ENCODE results near the gene S1PR5.

Gene S1PR5

GRCh38 chr19:10503002-10503789, 14.1 kb downstream of the S1PR5 start, which contains the start of gene KEAP1:
Gene KEAP1 (minus strand): TSS chr19:10503356. CDS start chr19:10500033, 3,323 bp downstream.
- TF ChIP-seq L3MBTL2 (conservative IDR thresholded peaks at IDR 0.05) (peak; percentile 95), TARDBP (IDR thresholded peaks at IDR 0.05) (no peak)
- DNase-seq (ENCODE audit: extremely low spot score), result peak; percentile 33
- CTCF ChIA-PET, result interaction anchor here (0.7 to 1.0 kb wide), 2 partner anchors 124 to 192 kb away, joined by 3 to 4 read pairs; no protein-coding TSS in a partner anchor
- POLR2A ChIA-PET, result interaction anchor here (0.6 to 1.2 kb wide), 3 partner anchors 14 to 99 kb away, joined by 3 to 4 read pairs (median 3); partner anchors contain the start of gene S1PR5

- ChIA-PET CTCF (no interaction called here), POLR2A (interaction anchor here (0.6 to 1.0 kb wide), 2 partner anchors 26 to 99 kb away, joined by 3 read pairs; no protein-coding TSS in a partner anchor)
- TF ChIP-seq FOXM1 (IDR thresholded peaks at IDR 0.05; ENCODE audit: borderline replicate concordance) (peak; percentile 88), LEF1 (IDR thresholded peaks at IDR 0.05; ENCODE audit: borderline replicate concordance) (peak; percentile 90), PKNOX1 (IDR thresholded peaks at IDR 0.05) (no peak), ARNT (IDR thresholded peaks at IDR 0.05) (peak; percentile 84)
- DNase-seq (ENCODE audit: extremely low spot score), result peak; percentile 93
These were observed 14.7 kb downstream of the S1PR5 start for GRCh38 chr19:10502524-10503001.

- ChIA-PET CTCF (no interaction called here), POLR2A (interaction anchor here (1.0 kb wide), 1 partner anchor 100 kb away, joined by 3 read pairs; no protein-coding TSS in a partner anchor)
- peak; percentile 38 for DNase-seq (ENCODE audit: extremely low spot score)
- no peak for TF ChIP-seq ZNF384 (IDR thresholded peaks at IDR 0.05)
- TF ChIP-seq HDGF (IDR thresholded peaks at IDR 0.05; ENCODE audit: borderline replicate concordance), result no peak
These were observed 15.2 kb downstream of the S1PR5 start for GRCh38 chr19:10501971-10502523.

GRCh38 chr19:10500247-10500592, 17.0 kb downstream of the S1PR5 start:
- no peak for TF ChIP-seq FOXA1 (IDR thresholded peaks at IDR 0.05)
- ChIA-PET CTCF (no interaction called here), POLR2A (no interaction called here)
- DNase-seq (ENCODE audit: extremely low spot score), result no peak

GRCh38 chr19:10499550-10500246, 17.5 kb downstream of the S1PR5 start:
- DNase-seq (ENCODE audit: extremely low spot score), result no peak
- TF ChIP-seq SP1 (IDR thresholded peaks at IDR 0.05), result no peak
- TF ChIP-seq ARNT (IDR thresholded peaks at IDR 0.05), result no peak
- TF ChIP-seq SUZ12 (IDR thresholded peaks at IDR 0.05), result no peak
- no peak for TF ChIP-seq FOXK2 (IDR thresholded peaks at IDR 0.05)
- POLR2A ChIA-PET, result no interaction called here
- CTCF ChIA-PET, result no interaction called here

- ChIA-PET POLR2A (interaction anchor here (0.7 kb wide), 1 partner anchor 79 kb away, joined by 3 read pairs; no protein-coding TSS in a partner anchor), CTCF (interaction anchor here (0.6 kb wide), 1 partner anchor 84 kb away, joined by 7 read pairs; no protein-coding TSS in a partner anchor)
- no peak for DNase-seq (ENCODE audit: extremely low spot score)
- TF ChIP-seq ZNF384 (IDR thresholded peaks at IDR 0.05) (no peak), CTBP1 (IDR thresholded peaks at IDR 0.05; ENCODE audit: borderline replicate concordance) (no peak), HDGF (IDR thresholded peaks at IDR 0.05; ENCODE audit: borderline replicate concordance) (no peak), SUZ12 (IDR thresholded peaks at IDR 0.05) (no peak), LEF1 (IDR thresholded peaks at IDR 0.05; ENCODE audit: borderline replicate concordance) (no peak), PKNOX1 (IDR thresholded peaks at IDR 0.05) (no peak), FOXA1 (IDR thresholded peaks at IDR 0.05) (no peak), SP1 (IDR thresholded peaks at IDR 0.05) (no peak), ARNT (IDR thresholded peaks at IDR 0.05) (no peak), L3MBTL2 (conservative IDR thresholded peaks at IDR 0.05) (no peak), FOXM1 (IDR thresholded peaks at IDR 0.05; ENCODE audit: borderline replicate concordance) (no peak), TARDBP (IDR thresholded peaks at IDR 0.05) (no peak), BHLHE40 (IDR thresholded peaks at IDR 0.05; ENCODE audit: borderline replicate concordance) (no peak), NFRKB (IDR thresholded peaks at IDR 0.05) (no peak), FOXK2 (IDR thresholded peaks at IDR 0.05) (no peak)
These were observed 19.9 kb downstream of the S1PR5 start for GRCh38 chr19:10497371-10497770.

- ChIA-PET POLR2A (no interaction called here), CTCF (interaction anchor here (0.6 to 2.2 kb wide), 2 partner anchors 8 to 183 kb away, joined by 11 to 12 read pairs; no protein-coding TSS in a partner anchor)
- DNase-seq (ENCODE audit: extremely low spot score), result no peak
- TF ChIP-seq SUZ12 (IDR thresholded peaks at IDR 0.05), result no peak
- TF ChIP-seq TARDBP (IDR thresholded peaks at IDR 0.05), result no peak
These were observed 25.7 kb downstream of the S1PR5 start for GRCh38 chr19:10491472-10492047.

Data from HEK293T (cell line).